Activated CD8-positive, alpha-beta T cell treated with anti-CD3 and anti-CD28 coated beads, Interleukin-2, amount 10 ng/mL, durations not matched to agents 7 days and 5 days (primary cell): ENCODE results near the gene SPAG7. TPM values are rescaled to one million over a fixed set of nuclear protein-coding genes. Genes with fewer than 3 reads are reported as not detected.
A peak's percentile ranks its signal among the peaks of the same experiment; 100 is the strongest.

Experiments
- ATAC-seq: fragments of 150-1000 bp; cut with Tn5 transposase; one replicate; pipeline ENCODE4 v1.10.0; 2021; ENCODE audit warnings: moderate library complexity
- CTCF ChIA-PET: fragments of 350-600 bp; sonication (Branson Sonifier 250); formaldehyde crosslinking; loops from one replicate; lab custom pipeline; 2021; ENCODE audit warnings: antibody characterized with exemption; lab: Charles Lee
- POLR2A ChIA-PET: fragments of 350-600 bp; sonication (Branson Sonifier 250); formaldehyde crosslinking; loops from one replicate; lab custom pipeline; 2021; ENCODE audit warnings: antibody characterized with exemption; lab: Charles Lee
- DNase-seq: peaks from one replicate; pipeline ENCODE4 v3.0.0-alpha.2; 2020
- H3K27ac Mint-ChIP-seq: one replicate; pipeline ENCODE4 v1.8.0; 2021; ENCODE audit warnings: mild to moderate bottlenecking, mixed read lengths
- H3K27me3 Mint-ChIP-seq: one replicate; pipeline ENCODE4 v1.8.0; 2021; ENCODE audit warnings: low read depth, mixed read lengths
- H3K36me3 Mint-ChIP-seq: one replicate; pipeline ENCODE4 v1.8.0; 2021; ENCODE audit warnings: low read depth, mixed read lengths
- H3K4me1 Mint-ChIP-seq: one replicate; pipeline ENCODE4 v1.8.0; 2021; ENCODE audit warnings: low read depth, mixed read lengths
- H3K4me3 Mint-ChIP-seq: one replicate; pipeline ENCODE4 v1.8.0; 2021; ENCODE audit warnings: mild to moderate bottlenecking, mixed read lengths
- H3K9me3 Mint-ChIP-seq: one replicate; pipeline ENCODE4 v1.8.0; 2022; ENCODE audit warnings: mixed read lengths; ENCODE audit not compliant: insufficient read depth
- total RNA-seq, 2 experiments: library from RNA; stranded (reverse); gene quantifications; one replicate each; pipeline ENCODE4 v1.2.3, GENCODE V29; 2021

SPAG7 gene, protein sequence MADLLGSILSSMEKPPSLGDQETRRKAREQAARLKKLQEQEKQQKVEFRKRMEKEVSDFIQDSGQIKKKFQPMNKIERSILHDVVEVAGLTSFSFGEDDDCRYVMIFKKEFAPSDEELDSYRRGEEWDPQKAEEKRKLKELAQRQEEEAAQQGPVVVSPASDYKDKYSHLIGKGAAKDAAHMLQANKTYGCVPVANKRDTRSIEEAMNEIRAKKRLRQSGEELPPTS
- 10 to 100 TPM; 52.3 to 53.6 TPM for total RNA-seq

DNA sequence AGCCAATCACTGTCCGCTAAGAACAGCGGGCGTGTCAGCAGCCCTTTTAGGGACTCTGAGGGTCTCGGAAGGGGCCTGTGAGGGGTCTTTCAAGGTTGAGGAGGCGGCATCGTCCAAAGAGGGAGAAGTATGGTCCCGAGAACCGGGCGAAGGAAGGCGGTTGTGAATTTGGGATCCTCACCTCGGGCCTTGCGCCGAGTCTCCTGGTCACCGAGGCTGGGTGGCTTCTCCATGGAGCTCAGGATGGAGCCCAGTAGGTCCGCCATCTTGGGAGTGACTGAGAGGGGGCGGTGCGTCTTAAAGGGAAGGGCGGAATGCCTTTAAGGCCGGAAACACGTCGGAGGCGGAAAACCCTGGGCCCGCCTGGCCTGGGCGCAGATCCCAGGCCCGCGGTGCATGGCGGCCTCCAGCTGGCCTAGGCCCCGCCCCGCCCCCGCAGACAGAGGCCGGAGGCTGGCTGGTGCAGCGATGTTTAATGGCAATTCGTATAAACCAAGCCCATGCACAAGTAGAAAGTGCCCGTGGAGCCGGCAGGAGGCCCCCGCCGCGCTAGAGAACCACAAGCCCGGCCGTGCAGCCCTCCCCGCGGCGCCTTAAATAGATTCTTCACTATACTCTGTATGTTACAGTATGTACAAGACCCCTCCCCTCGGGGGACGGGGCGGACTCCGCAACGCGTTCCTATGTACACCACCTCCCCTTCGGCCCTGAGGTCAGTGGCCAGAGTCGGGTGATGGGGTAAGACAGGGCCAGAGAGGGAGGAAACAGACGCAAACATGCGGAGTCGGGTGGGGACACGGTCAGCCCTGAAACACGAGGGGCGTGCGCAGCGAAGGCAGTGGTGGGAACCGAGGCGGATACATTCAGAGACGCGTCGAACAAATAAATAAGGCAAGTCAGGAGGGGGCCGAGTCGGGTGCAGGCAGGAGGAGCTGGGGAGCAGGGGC is at the start of gene SPAG7:
Gene SPAG7 (minus strand): TSS at position 279 of the 947 bp plus-strand sequence. CDS start 13 bp downstream, at position 266.
- H3K36me3 Mint-ChIP-seq, result peaks cover 37% of the 10 kb centered on the region
- ChIA-PET POLR2A (interaction anchor here (0.7 to 8.2 kb wide), 13 partner anchors 10 to 258 kb away, joined by 3 to 239 read pairs (median 4); partner anchors contain the start of genes ARRB2, ENO3, PFN1 and RNF167), CTCF (interaction anchor here (0.8 to 3.7 kb wide), 21 partner anchors 12 to 177 kb away, joined by 3 to 30 read pairs (median 8); partner anchors contain the start of genes C17orf107, CAMTA2, CHRNE and ENO3)
- peak; percentile 95 for DNase-seq
- no peaks in the 10 kb centered on the region for H3K9me3 Mint-ChIP-seq
- peak; percentile 69 for ATAC-seq
- H3K4me3 Mint-ChIP-seq, result no peak within 1 kb of the TSS
- H3K27ac Mint-ChIP-seq, result no peak within 1 kb of the TSS
- H3K4me1 Mint-ChIP-seq, result peaks cover 22% of the 10 kb centered on the region
- no peaks in the 10 kb centered on the region for H3K27me3 Mint-ChIP-seq

DNA sequence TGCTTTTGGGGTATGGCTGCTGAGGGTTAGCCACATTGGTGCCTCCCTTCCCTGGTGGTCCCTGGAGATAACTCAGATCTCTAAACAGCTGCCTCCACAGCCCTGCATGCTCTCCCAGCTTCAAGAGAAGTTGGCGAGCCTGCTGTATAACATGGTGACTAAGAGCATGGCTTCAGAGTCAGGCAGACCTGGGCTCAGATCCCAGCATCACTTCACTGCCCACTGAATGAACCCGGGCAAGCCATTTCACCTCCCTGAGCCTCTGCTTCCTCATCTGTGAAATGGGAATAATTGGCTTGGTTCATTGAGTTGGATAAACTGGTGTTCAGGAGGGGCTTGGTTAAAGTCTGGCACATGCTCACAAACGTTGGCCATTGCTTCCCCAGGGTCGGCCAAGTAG is 46.7 kb upstream of the SPAG7 start:
- POLR2A ChIA-PET, result no interaction called here
- peak overlapping the region; percentile 30 for H3K27ac Mint-ChIP-seq
- H3K27me3 Mint-ChIP-seq, result no peaks in the 10 kb centered on the region
- H3K4me1 Mint-ChIP-seq, result peaks cover 24% of the 10 kb centered on the region
- DNase-seq (no peak), ATAC-seq (no peak)
- CTCF ChIA-PET, result interaction anchor here (1.1 kb wide), 1 partner anchor 16 kb away, joined by 4 read pairs; no protein-coding TSS in a partner anchor
- no peak overlapping the region for H3K4me3 Mint-ChIP-seq
- H3K36me3 Mint-ChIP-seq, result peaks cover 34% of the 10 kb centered on the region
- no peaks in the 10 kb centered on the region for H3K9me3 Mint-ChIP-seq

DNA sequence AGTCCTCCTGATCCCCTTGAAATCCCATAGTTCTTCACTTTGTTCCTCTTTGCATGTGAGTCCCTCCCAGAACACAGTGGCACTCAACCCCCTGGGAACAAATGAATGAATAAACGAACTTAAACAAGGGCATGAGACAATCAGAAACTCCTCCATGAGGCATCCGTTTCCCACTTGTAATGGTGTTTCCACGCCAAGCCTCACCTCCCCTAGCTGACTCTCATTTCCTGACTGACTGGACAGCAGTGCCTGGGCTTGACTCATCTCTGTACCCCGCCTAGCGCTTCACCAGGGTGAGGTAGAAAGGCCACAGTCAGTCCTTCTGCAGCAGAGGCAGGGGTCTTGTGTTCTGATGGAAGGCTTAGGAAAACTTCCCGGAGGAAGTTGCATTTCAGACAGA is 44.3 kb upstream of the SPAG7 start:
- CTCF ChIA-PET, result no interaction called here
- POLR2A ChIA-PET, result no interaction called here
- Mint-ChIP-seq H3K27me3 (no peaks in the 10 kb centered on the region), H3K4me1 (peaks cover 18% of the 10 kb centered on the region), H3K4me3 (no peak overlapping the region), H3K9me3 (no peaks in the 10 kb centered on the region), H3K36me3 (peaks cover 48% of the 10 kb centered on the region), H3K27ac (peak overlapping the region; percentile 1)
- DNase-seq, result no peak
- no peak for ATAC-seq

DNA sequence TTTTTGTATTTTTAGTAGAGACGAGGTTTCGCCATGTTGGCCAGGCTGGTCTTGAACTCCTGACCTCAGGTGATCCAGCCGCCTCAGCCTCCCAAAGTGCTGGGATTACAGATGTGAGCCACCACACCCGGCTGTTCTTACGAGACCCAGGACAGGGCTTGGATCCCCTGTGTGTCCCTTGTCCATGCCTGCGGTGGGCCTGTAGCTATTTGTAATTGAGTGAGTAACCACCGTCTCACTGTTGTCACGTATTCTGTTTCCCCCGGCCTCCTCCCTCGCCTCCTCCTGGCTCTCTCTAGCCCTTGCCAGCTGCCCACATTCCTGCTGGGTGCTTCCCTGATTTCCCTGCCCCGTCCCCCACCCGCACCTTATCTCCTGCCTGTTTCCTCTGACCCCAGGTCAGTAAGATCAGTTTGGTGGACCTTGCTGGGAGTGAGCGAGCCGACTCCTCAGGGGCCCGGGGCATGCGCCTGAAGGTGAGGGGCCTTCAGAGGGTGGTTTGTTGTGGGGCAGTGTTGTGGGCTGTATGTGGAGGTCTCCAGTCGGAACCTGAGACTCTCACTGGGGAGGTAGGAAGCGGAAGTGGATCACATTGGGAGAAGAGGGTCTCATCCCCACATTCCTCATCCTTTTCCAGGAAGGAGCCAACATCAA is 35.7 kb upstream of the SPAG7 start:
- Mint-ChIP-seq H3K27ac (no peak overlapping the region), H3K4me3 (no peak overlapping the region), H3K27me3 (no peaks in the 10 kb centered on the region), H3K36me3 (peaks cover 60% of the 10 kb centered on the region), H3K9me3 (no peaks in the 10 kb centered on the region), H3K4me1 (peaks cover 14% of the 10 kb centered on the region)
- DNase-seq, result no peak
- ATAC-seq, result no peak
- ChIA-PET POLR2A (no interaction called here), CTCF (no interaction called here)

DNA sequence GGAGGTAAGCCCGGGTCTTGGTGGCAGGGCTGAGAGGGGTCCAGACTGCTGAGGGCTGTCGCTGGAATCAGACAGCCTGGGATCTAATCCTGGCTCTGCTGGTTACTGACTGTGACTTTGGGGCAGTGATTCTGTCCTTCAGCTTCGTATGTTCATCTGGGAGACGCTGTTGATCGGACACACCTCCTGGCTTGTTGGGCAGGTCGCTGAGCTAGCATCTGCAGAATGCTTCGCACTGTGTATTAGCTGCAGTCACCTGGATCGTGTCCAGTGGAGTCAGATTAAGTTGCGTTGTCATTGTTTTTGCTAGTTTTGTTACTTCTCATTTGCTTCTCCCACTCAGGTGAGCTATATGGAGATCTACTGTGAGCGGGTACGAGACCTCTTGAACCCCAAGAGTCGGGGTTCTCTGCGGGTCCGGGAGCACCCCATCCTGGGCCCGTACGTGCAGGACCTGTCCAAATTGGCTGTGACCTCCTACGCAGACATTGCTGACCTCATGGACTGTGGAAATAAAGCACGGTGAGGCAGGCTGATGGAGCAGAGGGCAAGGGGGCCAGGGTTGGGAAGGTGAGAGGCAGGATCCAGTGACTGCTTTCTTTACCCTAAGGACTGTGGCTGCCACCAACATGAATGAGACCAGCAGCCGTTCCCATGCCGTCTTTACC is 34.6 kb upstream of the SPAG7 start:
- H3K9me3 Mint-ChIP-seq, result no peaks in the 10 kb centered on the region
- no peaks in the 10 kb centered on the region for H3K27me3 Mint-ChIP-seq
- CTCF ChIA-PET, result interaction anchor here (0.8 kb wide), 2 partner anchors 13 to 15 kb away, joined by 3 read pairs; partner anchors contain the start of gene CAMTA2
- H3K36me3 Mint-ChIP-seq, result peaks cover 50% of the 10 kb centered on the region
- H3K4me1 Mint-ChIP-seq, result peaks cover 14% of the 10 kb centered on the region
- POLR2A ChIA-PET, result no interaction called here
- DNase-seq (no peak), ATAC-seq (no peak)
- H3K27ac Mint-ChIP-seq, result no peak overlapping the region
- no peak overlapping the region for H3K4me3 Mint-ChIP-seq

DNA sequence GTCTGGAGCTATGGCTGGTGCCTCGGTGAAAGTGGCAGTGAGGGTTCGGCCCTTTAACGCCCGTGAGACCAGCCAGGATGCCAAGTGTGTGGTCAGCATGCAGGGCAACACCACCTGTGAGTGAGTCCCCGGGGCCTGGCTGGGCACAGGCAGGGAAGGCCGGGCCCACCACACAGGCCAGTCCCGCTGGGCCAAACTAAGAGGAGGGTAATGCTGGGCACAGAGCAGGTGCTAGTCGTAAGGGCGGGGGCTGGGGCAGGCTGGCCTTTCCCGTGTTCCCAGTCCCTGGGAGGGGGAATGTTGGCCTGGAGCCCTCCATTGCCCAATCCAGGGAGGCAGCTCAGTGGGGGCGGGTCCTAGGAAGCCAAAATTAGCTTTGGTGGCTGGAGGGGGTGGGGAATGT is 32.6 kb upstream of the SPAG7 start:
- Mint-ChIP-seq H3K4me3 (no peak overlapping the region), H3K9me3 (no peaks in the 10 kb centered on the region), H3K4me1 (peaks cover 18% of the 10 kb centered on the region), H3K27me3 (peaks cover 1% of the 10 kb centered on the region), H3K36me3 (peaks cover 39% of the 10 kb centered on the region), H3K27ac (no peak overlapping the region)
- ATAC-seq, result no peak
- ChIA-PET CTCF (interaction anchor here (0.6 to 1.7 kb wide), 3 partner anchors 12 to 30 kb away, joined by 3 to 11 read pairs (median 3); no protein-coding TSS in a partner anchor), POLR2A (no interaction called here)
- no peak for DNase-seq

DNA sequence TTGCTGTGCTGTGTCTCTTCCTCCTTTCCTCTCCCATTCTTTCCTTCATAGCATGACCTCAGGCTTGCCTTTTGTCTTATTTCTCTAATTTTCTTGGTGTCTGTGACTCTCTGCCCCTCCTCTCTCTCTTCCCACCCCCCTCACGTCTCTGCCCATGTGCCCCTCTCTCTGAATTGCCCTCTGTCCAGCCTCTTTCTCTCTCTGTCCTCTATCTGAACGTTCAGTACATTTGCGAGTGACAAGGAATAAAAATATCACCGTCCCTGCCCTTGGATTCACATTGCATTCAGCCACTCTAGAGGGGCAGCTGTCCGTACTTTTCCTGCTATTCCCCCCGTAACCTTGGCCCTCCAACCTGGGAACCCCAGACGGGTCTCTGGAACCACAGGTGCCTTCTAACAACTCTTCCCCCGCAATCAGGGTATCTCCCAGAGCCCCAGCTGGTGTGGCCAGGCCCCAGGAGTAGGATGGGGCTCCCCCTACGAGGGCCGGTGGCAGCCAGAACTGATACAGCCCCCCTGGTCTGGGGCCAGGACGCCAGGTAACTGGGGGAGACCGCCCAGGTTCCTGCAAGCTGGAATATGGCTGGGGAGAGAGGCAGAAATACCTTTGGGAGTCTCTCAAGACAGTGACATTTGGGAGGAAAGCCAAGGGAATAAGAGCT is 31.9 kb upstream of the SPAG7 start:
- H3K27me3 Mint-ChIP-seq, result peaks cover 6% of the 10 kb centered on the region
- no peak for ATAC-seq
- H3K9me3 Mint-ChIP-seq, result no peaks in the 10 kb centered on the region
- ChIA-PET CTCF (interaction anchor here (0.6 to 1.7 kb wide), 3 partner anchors 12 to 31 kb away, joined by 3 to 11 read pairs (median 3); no protein-coding TSS in a partner anchor), POLR2A (no interaction called here)
- peaks cover 32% of the 10 kb centered on the region for H3K36me3 Mint-ChIP-seq
- no peak for DNase-seq
- peak overlapping the region; percentile 20 for H3K27ac Mint-ChIP-seq
- H3K4me1 Mint-ChIP-seq, result peaks cover 18% of the 10 kb centered on the region
- H3K4me3 Mint-ChIP-seq, result peak overlapping the region; percentile 81

DNA sequence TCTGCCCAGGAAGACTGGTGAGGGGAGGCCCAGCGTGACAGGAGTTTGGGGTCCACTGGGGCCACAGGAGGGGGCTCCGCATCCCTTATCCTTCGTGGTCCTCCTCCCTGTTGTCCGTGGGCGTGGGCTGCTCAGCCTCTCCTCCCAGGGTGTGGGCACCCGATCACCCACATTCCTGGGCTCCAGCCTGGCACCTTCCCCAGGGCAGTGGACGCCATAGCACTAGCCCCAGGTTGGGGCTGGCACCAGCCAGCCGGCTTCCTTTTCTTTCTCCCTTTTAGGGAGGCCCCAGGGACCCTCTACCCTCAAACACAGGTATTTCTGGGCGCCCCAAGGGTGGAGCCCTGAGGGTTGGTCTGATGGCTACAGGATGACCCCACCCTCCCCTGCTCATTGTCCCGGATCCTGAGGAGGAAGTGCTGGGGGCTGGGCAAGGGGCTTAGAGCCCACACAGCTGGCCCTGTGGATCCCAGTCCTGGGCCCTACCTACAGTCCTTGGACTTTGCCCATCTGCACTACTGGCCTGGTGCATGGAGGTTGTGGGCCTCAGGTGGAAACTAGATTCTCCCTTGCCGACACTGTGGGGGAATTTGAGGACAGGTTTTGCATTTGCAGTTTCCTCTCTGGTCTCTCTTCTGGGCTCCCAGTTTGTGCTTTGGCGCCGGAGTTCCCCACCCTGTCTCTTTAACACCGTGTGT is 31.3 kb upstream of the SPAG7 start:
- Mint-ChIP-seq H3K27me3 (peaks cover 6% of the 10 kb centered on the region), H3K9me3 (no peaks in the 10 kb centered on the region), H3K27ac (peak overlapping the region; percentile 46), H3K4me1 (peaks cover 18% of the 10 kb centered on the region), H3K4me3 (peak overlapping the region; percentile 81), H3K36me3 (peaks cover 25% of the 10 kb centered on the region)
- CTCF ChIA-PET, result interaction anchor here (1.1 kb wide), 1 partner anchor 20 kb away, joined by 3 read pairs; no protein-coding TSS in a partner anchor
- POLR2A ChIA-PET, result interaction anchor here (1.0 kb wide), 1 partner anchor 28 kb away, joined by 3 read pairs; no protein-coding TSS in a partner anchor
- DNase-seq (no peak), ATAC-seq (no peak)

DNA sequence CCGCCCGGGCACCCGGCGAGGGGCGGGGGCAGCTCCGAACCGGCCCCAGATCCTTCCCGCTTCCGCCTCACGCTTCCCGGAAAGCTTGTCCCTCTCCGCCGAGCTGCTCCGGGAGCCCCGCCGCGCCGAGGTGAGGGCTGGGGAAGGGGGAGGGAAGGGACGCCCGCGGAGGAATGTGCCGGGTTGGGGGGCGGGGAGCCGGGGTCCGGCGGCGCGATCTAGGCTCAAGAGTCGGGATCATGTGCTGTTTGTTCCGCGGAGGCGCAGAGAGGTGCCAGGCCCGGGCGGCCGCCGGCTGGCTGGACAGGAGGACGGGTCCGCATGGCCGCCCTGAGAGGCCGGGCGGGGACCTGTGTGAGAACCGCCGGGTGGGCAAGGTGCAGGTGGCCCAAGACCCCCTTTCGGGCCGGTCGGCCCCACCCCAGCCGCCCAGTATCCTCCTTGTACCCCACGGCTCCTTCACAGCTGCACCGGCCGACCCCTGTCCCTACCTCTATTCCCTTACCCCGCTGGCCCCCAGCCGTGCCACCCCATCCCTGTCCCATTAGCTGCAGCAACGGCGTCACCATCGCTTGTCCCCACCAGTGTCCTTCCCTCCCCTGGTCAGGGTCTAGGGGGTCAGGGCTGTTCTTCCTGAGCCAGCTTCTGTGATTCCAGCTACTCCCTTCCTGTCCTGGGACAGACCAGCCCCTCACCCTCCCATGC is 30.6 kb upstream of the SPAG7 start:
- Mint-ChIP-seq H3K9me3 (no peaks in the 10 kb centered on the region), H3K4me3 (peak overlapping the region; percentile 81), H3K36me3 (peaks cover 18% of the 10 kb centered on the region), H3K27me3 (peaks cover 6% of the 10 kb centered on the region), H3K4me1 (peaks cover 18% of the 10 kb centered on the region), H3K27ac (peak overlapping the region; percentile 52)
- ChIA-PET CTCF (interaction anchor here (1.1 to 1.8 kb wide), 4 partner anchors 10 to 89 kb away, joined by 3 to 13 read pairs (median 5); partner anchors contain the start of gene CAMTA2), POLR2A (interaction anchor here (1.0 to 2.6 kb wide), 5 partner anchors 9 to 58 kb away, joined by 3 to 10 read pairs (median 9); partner anchors contain the start of genes PFN1, RNF167 and SLC25A11)
- ATAC-seq (peak; percentile 11), DNase-seq (no peak)
